Kidney capillary endothelial cell (primary cell): ENCODE data around the gene RSBN1L.
A peak's percentile ranks its signal among the peaks of the same experiment; 100 is the strongest.

Experiments used
- DNase-seq: peaks from one replicate; pipeline ENCODE4 v3.0.0-alpha.2; 2018; ENCODE audit warnings: low spot score

RSBN1L gene

GRCh38 chr7:77731716-77732115 lies 35.5 kb downstream of the RSBN1L start:
- no peak for DNase-seq

- DNase-seq = no peak
These were observed 38.6 kb downstream of the RSBN1L start for GRCh38 chr7:77734659-77735421.

GRCh38 chr7:77735457-77735856 lies 39.2 kb downstream of the RSBN1L start:
- DNase-seq = no peak

DNA sequence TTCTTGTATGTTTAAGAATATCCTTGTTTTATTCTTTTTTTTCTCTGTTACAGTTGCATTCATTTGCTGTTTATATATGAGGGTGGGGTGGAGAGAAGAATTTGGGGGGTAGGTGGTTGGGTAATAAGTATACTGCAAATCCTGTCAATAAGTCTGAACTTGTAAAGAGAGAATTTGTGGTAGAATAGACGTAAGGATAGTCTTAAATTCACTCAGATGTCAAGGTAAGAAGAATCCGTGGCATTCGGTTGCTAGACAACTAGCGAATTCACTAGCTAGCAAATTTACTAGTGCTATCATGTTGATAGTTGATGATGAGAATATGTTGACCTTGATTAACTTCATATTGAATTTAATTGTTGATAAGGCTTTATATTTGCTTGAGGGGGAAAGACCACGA lies 40.7 kb downstream of the RSBN1L start:
- DNase-seq = no peak

- DNase-seq = no peak
These were observed 42.1 kb downstream of the RSBN1L start for GRCh38 chr7:77738382-77738781.

DNA sequence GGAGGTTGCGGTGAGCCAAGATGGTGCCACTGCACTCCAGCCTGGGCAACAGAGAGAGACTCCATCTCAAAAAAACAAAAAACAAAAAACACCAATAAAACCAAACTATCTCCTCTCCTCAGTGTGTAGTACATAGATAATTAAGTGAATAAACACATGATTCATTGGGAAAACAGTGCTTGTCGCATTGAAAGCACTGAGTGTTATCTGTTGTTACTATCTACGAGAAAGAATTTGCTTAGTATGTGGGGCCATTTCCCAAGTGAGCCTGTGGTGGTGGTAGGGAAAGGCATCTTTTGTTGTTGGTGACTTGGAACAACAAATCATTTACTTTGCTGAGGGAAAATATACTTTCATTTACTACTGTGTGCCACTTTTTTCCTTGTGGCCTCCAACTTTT lies 42.6 kb downstream of the RSBN1L start:
- DNase-seq = no peak

DNA sequence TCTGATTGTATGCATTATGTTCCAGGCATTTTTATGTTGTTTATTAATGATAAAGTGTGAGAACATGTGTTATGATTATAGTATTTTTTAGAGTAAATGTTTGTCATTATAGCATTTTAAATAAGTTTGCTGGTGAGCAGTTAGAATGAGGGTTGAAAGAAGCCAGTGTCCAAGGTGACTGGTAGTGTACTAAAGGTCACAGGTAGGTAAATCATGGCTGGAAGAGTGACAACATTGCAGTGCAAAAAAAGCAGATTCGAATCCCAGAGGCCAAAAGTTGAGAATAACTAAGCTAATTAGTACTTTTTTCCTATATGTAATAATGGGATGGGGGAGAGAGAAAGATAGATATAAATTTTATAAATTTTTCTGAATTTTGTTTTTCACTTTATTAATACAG lies 44.0 kb downstream of the RSBN1L start:
- no peak for DNase-seq

- no peak for DNase-seq
These were observed 47.3 kb downstream of the RSBN1L start for GRCh38 chr7:77743518-77743917.

DNA sequence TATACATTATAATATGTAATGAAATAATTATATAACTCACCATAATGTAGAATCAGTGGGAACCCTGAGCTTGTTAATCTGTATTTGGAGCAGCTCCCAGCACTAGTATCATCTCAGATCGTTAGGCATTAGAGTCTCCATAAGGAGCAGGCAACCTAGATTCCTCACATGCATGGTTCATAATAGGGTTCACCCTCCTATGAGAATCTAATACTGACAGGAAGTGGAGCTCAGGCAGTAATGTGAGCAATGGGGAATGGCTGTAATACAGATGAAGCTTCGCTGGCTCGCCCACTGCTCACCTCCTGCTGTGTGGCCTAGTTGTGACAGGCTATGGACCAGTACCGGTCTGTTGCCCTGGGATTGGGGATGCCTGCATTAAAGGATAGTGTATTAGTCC lies 49.5 kb downstream of the RSBN1L start:
- DNase-seq = no peak

DNA sequence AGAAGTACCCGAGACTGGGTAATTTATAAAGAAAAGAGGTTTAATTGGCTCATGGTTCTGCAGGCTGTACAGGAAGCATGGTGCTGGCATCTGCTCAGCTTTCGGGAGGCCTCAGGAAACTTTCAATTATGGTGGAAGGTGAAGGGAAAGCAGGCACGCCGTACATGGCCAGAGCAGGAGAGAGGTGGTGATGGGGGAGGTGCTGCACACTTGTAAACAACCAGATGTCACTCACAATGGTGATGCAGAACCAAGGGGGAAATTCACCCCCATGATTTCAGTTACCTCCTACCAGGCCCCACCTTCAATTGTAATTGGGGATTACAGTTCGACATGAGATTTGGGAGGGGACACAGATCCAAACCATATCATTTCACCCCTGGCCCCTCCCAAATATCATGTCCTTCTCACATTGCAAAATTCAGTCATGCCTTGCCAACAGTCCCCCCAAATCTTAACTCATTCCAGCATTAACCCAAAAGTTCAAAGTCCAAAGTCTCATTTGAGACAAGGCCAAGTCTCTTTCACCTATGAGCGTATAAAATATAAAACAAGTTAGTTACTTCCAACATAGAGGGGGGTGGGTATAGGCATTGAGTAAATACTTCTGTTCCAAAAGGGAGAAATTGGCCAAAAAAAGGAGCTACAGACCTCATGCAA lies 50.0 kb downstream of the RSBN1L start:
- no peak for DNase-seq

- no peak for DNase-seq
These were observed 50.5 kb downstream of the RSBN1L start for GRCh38 chr7:77746824-77747165.

GRCh38 chr7:77747178-77747577 lies 50.9 kb downstream of the RSBN1L start:
- DNase-seq = no peak

DNA sequence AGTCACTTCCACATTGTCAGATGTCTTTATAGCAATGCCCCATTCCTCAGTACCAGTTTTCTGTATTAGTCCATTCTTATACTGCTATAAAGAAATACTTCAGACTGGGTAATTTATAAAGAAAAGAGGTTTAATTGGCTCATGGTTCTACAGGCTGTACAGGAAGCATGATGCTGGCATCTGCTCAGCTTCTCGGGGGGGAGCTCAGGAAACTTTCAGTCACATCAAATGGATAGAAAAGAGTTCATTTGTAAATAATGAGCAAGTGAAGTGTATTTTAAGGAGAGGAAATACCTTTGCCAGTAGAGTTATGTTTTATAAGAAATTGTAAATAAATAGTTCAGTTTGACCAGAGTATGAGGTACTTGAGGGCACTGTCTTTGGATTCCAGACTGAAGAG lies 51.5 kb downstream of the RSBN1L start:
- no peak for DNase-seq

DNA sequence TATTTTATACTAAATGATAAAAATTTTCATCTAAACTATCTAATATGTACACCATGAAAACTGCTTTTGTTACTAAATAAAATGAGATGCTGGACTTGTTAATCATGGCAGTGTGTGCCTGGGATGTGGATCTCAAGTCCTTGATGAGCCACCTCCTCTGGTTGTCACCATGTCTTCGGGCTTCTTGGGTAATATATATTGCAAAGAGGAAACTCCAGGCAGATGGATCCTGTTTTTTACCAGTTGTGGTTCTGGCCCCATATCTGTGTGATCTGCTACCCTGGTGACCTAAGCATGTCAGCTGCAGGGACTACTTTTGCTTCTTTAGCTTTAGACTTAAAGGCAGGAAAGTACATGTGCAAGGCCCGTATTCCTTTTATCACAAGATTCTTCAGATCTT lies 55.8 kb downstream of the RSBN1L start:
- DNase-seq = no peak

DNA sequence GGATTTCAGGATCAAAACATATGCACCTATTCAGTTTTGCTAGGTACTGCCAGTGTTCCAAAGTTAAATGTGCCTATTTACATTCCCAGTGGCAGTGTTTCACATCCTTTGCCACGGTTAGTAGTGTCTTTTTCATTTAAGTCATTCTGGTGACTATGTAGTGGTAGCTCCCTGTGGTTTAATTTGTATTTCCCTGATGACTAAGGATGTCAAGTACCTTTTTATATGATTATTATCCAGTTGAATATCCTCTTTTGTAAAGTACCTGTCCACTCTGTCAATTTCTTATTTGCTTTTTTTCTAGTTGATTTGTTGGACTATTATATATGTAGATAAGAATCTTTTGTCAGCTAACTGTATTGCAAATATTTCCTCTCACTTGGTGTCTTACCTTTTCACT lies 56.9 kb downstream of the RSBN1L start:
- no peak for DNase-seq

DNA sequence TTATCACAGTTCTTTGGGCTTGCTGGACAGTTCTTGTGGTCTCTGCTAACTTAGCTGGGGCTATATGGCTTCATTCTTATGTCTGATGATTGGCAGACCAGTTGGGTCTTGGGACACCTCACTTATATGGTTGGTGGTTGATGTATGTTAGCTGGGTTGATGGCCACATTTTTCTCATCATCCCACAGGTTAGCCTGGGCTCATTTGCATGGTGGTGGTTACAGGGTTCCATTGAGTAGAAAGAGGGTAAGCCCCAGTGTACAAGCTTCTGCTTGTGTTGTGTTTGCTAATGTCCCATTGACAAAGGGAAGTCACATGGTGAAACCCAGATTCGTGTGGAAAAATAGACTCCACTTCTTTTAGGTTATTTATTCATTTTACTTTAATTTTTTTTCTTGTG lies 61.3 kb downstream of the RSBN1L start:
- no peak for DNase-seq

GRCh38 chr7:77759294-77759889 lies 63.1 kb downstream of the RSBN1L start:
- DNase-seq = peak; percentile 71

DNA sequence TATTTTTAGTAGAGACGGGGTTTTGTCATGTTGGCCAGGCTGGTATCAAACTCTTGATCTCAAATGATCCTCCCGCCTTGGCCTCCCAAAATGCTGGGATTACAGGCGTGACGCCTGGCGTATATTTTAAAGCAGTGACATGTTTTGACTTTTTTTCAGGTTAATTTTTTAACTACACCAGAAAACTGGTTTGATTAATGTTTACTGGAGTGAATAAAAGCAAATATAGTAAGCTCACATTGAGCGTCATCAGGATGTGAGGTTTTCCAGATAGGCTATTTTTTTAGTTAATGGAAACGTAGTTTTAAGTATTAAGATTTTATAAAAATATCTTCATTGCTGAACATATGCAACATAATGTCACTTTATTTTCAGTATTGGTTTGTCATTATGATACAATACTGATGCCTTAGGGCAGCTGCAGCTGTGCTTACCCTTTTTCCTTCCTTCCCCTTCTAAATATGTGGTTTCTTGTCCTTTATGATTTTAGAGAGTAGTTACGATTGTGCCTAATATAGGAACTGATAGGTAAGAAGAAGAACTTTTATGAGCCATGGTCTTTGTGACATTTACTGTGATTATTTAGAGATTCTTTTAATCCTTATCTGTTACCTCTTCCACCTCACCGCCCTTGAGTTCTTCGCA lies 64.7 kb downstream of the RSBN1L start:
- DNase-seq = no peak

DNA sequence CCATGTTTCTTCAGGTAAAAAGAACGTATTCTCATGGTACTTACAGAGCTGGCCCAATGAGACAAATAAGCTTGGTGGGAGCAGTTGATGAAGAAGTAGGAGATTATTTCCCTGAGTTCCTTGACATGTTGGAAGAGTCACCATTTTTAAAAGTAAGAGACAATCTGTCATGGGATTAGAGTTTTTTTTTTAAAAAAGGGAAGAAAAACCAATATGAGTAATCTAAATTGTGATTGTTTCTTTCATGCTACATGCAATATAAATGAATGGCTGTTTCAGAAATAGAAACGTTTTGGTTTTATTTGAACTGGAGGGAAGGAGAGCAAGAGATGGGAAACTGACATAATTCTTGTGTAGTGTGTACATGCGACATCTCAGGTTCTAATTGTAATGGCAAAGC lies 69.2 kb downstream of the RSBN1L start:
- DNase-seq = no peak

DNA sequence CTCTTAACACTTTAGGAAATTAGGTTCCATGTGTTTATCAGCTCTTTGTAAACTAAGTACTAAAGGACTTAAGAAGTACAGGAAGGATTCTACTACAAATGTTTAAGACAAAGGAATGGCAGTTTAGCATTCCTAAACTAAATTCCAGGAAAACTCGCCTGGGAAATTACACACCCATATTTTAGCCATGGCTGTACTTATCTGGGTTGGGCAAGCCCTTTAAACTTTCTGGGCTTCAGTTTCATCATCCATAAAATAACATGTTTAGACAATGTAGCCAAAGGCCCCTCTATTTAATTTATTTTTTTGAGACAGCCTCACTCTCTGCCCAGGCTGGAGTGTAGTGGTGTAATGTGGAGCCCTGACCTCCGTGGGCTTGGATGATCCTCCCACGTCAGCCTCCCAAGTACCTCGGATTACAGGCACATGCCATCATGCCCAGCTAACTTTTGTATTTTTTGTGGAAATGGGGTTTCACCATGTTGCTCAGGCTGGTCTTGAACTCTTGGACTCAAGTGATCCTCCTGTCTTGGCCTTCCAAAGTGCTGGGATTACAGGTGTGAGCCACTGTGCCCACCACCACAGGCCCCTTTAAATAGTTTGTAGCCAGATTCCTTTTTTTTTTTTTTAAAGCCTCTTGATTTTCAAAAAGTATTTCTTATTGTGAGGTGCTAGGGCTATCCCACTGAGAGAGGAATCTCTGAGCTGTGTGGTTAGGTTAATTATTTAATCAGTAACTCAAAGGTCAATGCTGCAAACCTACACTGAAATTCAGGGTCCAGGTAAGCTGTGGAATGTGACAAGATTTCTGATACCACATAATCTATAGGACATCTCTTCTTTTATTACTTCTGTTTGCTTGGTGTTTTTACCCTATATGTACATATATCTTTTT lies 69.9 kb downstream of the RSBN1L start:
- DNase-seq = no peak

DNA sequence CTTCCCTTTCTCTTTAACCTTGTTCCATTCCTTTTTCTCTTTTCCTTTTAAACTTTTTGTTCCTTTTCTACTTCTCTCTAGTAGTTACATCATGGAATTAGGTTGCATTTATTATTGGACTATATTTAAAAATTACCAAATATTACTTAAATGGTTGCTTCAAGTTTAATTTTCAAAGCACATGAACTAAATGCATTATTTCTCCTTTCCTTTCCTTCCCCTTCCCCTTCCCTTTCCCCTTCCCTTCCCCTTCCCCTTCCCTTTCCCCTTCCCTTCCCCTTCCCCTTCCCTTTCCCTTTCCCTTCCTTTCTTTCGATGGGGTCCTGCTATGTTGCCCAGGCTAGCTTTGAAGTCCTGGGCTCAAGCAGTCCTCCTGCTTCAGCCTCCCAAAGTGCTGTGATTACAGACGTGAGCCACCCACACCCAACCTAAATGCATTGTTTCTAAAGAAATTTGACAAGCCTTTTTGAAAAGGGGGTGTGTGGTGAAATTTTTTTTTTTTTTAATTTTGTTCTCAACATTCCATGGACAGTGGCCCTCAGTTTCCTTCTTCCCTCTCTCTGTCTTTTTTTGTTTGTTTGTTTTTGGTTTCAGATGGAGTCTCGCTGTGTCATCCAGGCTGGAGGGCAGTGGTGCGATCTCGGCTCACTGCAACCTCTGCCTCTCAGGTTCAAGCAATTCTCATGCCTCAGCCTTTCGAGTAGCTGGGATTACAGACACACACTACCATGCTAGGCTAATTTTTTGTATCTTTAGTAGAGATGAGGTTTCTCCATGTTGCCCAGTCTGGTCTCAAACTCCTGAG lies 70.7 kb downstream of the RSBN1L start:
- no peak for DNase-seq
